Esophagus squamous epithelium (tissue), 5 donors: ENCODE results near the gene COL4A1. TPM values are rescaled to one million over a fixed set of nuclear protein-coding genes. Genes with fewer than 3 reads are reported as not detected.
"Not testable (repeated sequence)": the region's sequence is repeated elsewhere in the genome, so short reads cannot be mapped to it uniquely, and the experiment has no call there.

Source experiments
- DNase-seq: peaks from one replicate; lab custom pipeline; 2025; lab: John Stamatoyannopoulos, UW
- H3K27ac ChIP-seq, 4 donors: fragments of 200-600 bp; sonication (generic); one replicate each; pipeline ENCODE4 v1.5.1; 2016 to 2019; ENCODE audit warnings: mild to moderate bottlenecking in 1 of 4
- H3K27me3 ChIP-seq, 4 donors: fragments of 200-600 bp; sonication (generic); 1 replicate in 3 of 4; 2 replicates in 1 of 4; pipeline versions ENCODE4 v1.5.1 to v1.6.0; 2017 to 2021; ENCODE audit warnings: antibody characterized with exemption in 1 of 4
- H3K36me3 ChIP-seq, 3 donors: fragments of 200-600 bp; sonication (generic); one replicate each; pipeline ENCODE4 v1.5.1; 2016 to 2019
- H3K4me1 ChIP-seq, 3 donors: fragments of 200-600 bp; sonication (generic); one replicate each; pipeline ENCODE4 v1.5.1; 2017 to 2019
- H3K4me3 ChIP-seq, 4 donors: fragments of 200-600 bp; sonication (generic); 1 replicate in 3 of 4; 2 replicates in 1 of 4; pipeline ENCODE4 v1.5.1; 2016 to 2019; ENCODE audit warnings: mild to moderate bottlenecking in 2 of 4, moderate library complexity in 1 of 4
- H3K9me3 ChIP-seq, 3 donors: fragments of 200-600 bp; sonication (generic); one replicate each; pipeline ENCODE4 v1.5.1; 2016 to 2019
- POLR2A ChIP-seq, 4 donors: fragments of 450-650 bp; IDR thresholded peaks; one replicate each; pipeline ENCODE4 v1.6.1; 2017; ENCODE audit warnings: antibody characterized with exemption in 4 of 4, mild to moderate bottlenecking in 4 of 4, moderate library complexity in 3 of 4
- WGBS, 2 donors: methylation state at CpG; one replicate each; pipeline ENCODE4 v1.1.5; 2018; 5-methylcytosine and 5-hydroxymethylcytosine counted together
- intact Hi-C: fragments of 100-400 bp; cut with DNase I; formaldehyde crosslinking; loops from one replicate; pipeline ENCODE4 v1.15.0; 2022
- total RNA-seq, 4 donors: library from RNA; depleted of rRNA; stranded (reverse); fragments of >200 nt; gene quantifications; one replicate each; pipeline ENCODE4 v1.1.0, GENCODE V29; 2016
- TF ChIP-seq, protein P1 (sequence below), 6 experiments: fragments of 450-650 bp in 4 of 6; fragments of 200-600 bp in 2 of 6; sonication (generic) in 2 of 6; IDR thresholded peaks; one replicate each; pipeline ENCODE4 v1.5.1; 2016 to 2019; ENCODE audit warnings: antibody characterized with exemption in 6 of 6, mild to moderate bottlenecking in 4 of 6, moderate library complexity in 4 of 6
- donor health status: DM: yes; HTN: yes; CAD: no.

COL4A1 gene
- total RNA-seq, 4 donors from 2014 or later, result 8.9 to 97.1 (median 40.2) TPM

GRCh38 chr13:110322126-110322827 is 15.3 kb upstream of the COL4A1 start:
- H3K4me3 ChIP-seq, result no peak overlapping the region
- intact Hi-C loops, result no loop called here
- 82 to 86% methylated on average over 7 to 9 of the region's 16 CpGs for WGBS, 2 donors
- H3K4me1 ChIP-seq, result peaks cover 0 to 80% (median 25%) of the 10 kb centered on the region in 3 donors
- no peaks in the 10 kb centered on the region for H3K27me3 ChIP-seq
- TF ChIP-seq, protein P1, sequence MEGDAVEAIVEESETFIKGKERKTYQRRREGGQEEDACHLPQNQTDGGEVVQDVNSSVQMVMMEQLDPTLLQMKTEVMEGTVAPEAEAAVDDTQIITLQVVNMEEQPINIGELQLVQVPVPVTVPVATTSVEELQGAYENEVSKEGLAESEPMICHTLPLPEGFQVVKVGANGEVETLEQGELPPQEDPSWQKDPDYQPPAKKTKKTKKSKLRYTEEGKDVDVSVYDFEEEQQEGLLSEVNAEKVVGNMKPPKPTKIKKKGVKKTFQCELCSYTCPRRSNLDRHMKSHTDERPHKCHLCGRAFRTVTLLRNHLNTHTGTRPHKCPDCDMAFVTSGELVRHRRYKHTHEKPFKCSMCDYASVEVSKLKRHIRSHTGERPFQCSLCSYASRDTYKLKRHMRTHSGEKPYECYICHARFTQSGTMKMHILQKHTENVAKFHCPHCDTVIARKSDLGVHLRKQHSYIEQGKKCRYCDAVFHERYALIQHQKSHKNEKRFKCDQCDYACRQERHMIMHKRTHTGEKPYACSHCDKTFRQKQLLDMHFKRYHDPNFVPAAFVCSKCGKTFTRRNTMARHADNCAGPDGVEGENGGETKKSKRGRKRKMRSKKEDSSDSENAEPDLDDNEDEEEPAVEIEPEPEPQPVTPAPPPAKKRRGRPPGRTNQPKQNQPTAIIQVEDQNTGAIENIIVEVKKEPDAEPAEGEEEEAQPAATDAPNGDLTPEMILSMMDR (IDR thresholded peaks at IDR 0.05), result no peak
- no peak for TF ChIP-seq POLR2A (IDR thresholded peaks at IDR 0.05)
- DNase-seq, result no peak
- peak overlapping the region in 3 of 4 donors; percentile 25 to 69 (median 57) for H3K27ac ChIP-seq
- no peaks in the 10 kb centered on the region for H3K36me3 ChIP-seq
- H3K9me3 ChIP-seq, result no peaks in the 10 kb centered on the region

GRCh38 chr13:110321573-110321972 is 14.6 kb upstream of the COL4A1 start:
- intact Hi-C loops, H3K27me3 ChIP-seq, H3K36me3 ChIP-seq, H3K9me3 ChIP-seq, H3K4me3 ChIP-seq, DNase-seq: not testable (repeated sequence)
- Histone ChIP-seq H3K4me1 (peaks cover 0 to 75% (median 24%) of the 10 kb centered on the region in 3 donors), H3K27ac (peak overlapping the region in 3 of 4 donors; percentile 25 to 69 (median 57))
- WGBS, 2 donors, result 75 to 77% methylated on average over 3 of the region's 3 CpGs

- Histone ChIP-seq H3K36me3 (no peaks in the 10 kb centered on the region), H3K27me3 (no peaks in the 10 kb centered on the region), H3K4me3 (no peak overlapping the region), H3K9me3 (no peaks in the 10 kb centered on the region), H3K27ac (peak overlapping the region in 3 of 4 donors; percentile 55 to 90 (median 78)), H3K4me1 (peaks cover 0 to 73% (median 18%) of the 10 kb centered on the region in 3 donors)
- 28 to 32% methylated on average over 2 of the region's 2 CpGs for WGBS, 2 donors
- no peak for TF ChIP-seq POLR2A (IDR thresholded peaks at IDR 0.05)
- TF ChIP-seq, protein P1 (IDR thresholded peaks at IDR 0.05), result no peak
- no peak for DNase-seq
- intact Hi-C loops, result no loop called here
Observed at GRCh38 chr13:110320645-110321044, 13.7 kb upstream of the COL4A1 start.

- no peaks in the 10 kb centered on the region for H3K27me3 ChIP-seq
- WGBS, 2 donors, result 45 to 52% methylated on average over 9 to 19 of the region's 19 CpGs
- DNase-seq, result no peak
- H3K36me3 ChIP-seq, result no peaks in the 10 kb centered on the region
- intact Hi-C loops, result no loop called here
- TF ChIP-seq, protein P1 (IDR thresholded peaks at IDR 0.05), result no peak
- TF ChIP-seq POLR2A (IDR thresholded peaks at IDR 0.05), result no peak
- peak overlapping the region; percentile 23 to 90 (median 66) for H3K27ac ChIP-seq
- no peaks in the 10 kb centered on the region for H3K9me3 ChIP-seq
- H3K4me3 ChIP-seq, result peak overlapping the region in 1 of 4 donors; percentile 19
- peaks cover 0 to 76% (median 18%) of the 10 kb centered on the region in 3 donors for H3K4me1 ChIP-seq
Observed at GRCh38 chr13:110319774-110320509, 13.0 kb upstream of the COL4A1 start.

- no peaks in the 10 kb centered on the region for H3K27me3 ChIP-seq
- intact Hi-C loops, result no loop called here
Observed at GRCh38 chr13:110319397-110319773, 12.4 kb upstream of the COL4A1 start.

More at GRCh38 chr13:110319397-110319773, 12.4 kb upstream of the COL4A1 start:
- peaks cover 0 to 76% (median 15%) of the 10 kb centered on the region in 3 donors for H3K4me1 ChIP-seq
- H3K36me3 ChIP-seq, result no peaks in the 10 kb centered on the region
- H3K27ac ChIP-seq, result peak overlapping the region in 3 of 4 donors; percentile 55 to 90 (median 78)
- H3K4me3 ChIP-seq, result peak overlapping the region in 1 of 4 donors; percentile 19
- H3K9me3 ChIP-seq, result no peaks in the 10 kb centered on the region
- TF ChIP-seq, protein P1 (IDR thresholded peaks at IDR 0.05), result no peak
- no peak for TF ChIP-seq POLR2A (IDR thresholded peaks at IDR 0.05)
- DNase-seq, result no peak
- 51 to 62% methylated on average over 4 of the region's 4 CpGs for WGBS, 2 donors
